GM19239 (cell line): Measurements from ENCODE around the gene ALK.

ENCODE experiments used
- DNase-seq: peaks from one replicate; pipeline ENCODE4 v3.0.0; 2011; ENCODE audit warnings: low spot score; ENCODE audit not compliant: insufficient read length
- FAIRE-seq: peaks from 2 replicates; lab custom pipeline; 2011; peaks lifted over from hg19 to GRCh38; lab: Jason Lieb, UNC

ALK gene

DNA sequence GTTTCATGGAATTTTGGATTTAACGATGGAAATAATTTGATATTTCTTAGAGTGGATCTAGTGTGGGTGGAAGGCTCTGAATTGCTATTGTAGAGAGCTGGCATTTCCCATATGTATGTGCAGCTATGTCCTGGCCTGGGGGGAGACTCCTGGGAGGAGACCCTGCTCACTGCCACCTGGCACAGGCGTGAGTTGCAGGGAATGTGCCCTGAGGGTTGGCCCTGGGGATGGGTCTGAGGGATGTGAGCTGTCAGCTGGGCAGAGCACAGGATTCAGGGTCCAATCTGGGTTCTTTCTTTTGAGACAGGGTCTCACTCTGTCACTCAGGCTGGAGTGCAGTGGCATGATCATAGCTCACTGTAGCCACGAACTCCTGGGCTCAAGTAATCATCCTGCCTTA is 686.0 kb downstream of the ALK start:
- DNase-seq = no peak
- no peak for FAIRE-seq

DNA sequence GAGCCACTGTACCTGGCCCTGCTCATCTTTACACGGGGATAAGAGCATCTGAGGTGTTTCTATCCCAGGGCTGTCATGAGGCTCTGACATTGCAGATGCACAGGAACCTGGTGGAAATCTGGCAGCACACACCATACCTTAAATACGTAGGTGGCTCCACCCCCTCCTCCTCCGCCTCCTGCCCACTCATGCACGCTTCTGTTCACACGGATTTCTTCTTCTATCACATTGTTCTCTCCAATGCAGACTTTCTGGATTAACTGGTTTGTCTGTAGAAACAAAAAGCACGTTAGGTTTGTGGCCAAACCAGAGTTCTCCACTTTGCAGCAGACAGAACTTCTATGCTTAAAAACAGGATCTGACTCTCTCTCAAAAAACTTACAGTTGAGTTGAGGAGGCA is 688.0 kb downstream of the ALK start:
- FAIRE-seq (no peak), DNase-seq (no peak)

DNA sequence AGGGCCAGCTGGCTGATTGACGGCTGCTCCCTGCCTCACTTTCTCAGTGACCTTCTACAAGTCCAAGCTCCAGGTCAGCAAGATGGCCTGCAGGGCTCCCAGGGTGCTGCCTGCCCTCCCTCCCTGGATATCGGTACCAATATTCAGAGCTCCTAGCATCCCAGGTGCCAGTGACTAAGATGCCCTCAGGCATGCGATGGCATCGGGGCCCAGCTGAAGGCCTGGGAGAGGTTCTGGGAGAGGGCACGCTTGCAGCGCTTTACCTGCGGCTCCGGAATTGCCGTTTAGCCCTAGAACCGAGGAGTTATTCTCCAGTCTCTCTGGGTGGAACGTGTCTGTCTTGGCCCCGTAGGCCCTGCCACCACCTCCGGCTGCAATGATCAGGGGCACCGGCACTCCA is 689.3 kb downstream of the ALK start:
- no peak for DNase-seq
- FAIRE-seq = no peak

DNA sequence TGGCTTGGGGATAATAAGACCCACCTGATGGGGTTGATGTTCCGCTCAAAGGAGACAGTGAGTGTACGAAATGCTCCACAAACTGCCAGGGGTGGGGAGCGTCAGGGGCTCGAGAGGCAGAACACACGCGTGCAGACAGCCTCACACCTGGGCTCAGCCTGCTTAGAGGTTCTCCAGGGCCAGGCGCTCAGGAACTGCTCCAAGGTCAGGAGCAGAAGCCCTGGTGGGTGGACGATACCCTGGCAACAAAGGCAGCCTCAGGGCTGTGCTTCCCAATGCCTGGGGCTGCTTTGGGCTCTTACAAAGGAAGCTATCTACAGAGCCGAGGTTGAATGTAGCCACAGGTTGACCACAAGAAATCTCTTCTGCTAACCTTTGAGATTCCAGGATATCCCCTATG is 691.7 kb downstream of the ALK start:
- FAIRE-seq (no peak), DNase-seq (no peak)

DNA sequence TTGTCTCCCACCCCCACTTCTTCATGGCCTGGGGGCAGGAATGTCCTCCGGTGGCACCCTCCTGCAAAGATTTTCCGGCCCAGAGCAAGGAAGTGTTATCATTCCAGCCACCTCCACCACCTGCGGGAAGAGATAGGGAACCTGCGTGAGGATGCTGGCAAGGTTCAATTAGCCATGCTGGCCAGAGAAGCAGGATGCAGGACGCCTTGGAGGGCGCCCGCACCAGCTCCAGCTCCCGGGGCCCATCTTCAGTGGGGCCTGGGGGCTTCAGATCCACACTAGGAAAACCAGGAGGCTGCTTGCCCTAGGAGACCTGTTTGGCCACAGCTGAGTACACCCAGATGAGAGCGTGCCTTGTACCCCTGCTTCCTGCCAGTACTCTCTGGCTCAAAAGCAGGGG is 692.4 kb downstream of the ALK start:
- FAIRE-seq (no peak), DNase-seq (no peak)

DNA sequence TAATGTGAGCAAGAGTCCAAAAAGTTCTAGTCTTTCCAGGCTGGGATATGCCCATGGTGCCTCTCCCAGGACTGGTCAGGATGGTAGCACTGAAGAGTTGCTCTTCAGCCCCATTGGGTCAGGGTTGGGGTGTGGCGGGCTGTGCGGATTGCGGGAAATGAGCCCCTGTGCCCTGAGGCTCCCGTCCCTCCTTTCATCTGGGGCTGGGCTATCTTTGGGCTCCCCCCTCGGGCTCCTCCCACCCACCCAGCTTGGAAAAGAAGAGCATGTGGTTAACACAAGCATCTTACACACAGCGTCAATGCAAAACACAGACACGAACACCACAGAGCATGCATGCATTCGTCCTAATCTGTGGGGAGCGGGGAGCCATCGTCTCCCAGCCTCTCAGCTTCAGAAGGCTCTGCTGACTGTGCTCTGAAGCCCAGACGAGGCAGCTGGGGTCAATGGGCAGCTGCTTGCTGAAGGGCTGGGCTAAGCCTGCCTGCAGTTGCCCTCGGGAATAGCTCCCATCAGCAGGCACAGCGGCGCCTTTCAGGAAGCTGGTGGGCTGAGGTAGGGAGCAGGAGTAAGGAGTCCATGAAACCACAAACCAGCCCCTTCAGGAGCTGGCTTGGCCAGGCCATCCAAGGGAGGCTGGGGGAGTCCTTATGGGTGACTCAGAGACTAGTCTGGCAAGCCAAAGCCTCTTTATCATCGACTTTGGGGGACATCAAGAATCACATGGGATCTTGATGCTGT is 693.3 kb downstream of the ALK start:
- no peak for FAIRE-seq
- DNase-seq = no peak

DNA sequence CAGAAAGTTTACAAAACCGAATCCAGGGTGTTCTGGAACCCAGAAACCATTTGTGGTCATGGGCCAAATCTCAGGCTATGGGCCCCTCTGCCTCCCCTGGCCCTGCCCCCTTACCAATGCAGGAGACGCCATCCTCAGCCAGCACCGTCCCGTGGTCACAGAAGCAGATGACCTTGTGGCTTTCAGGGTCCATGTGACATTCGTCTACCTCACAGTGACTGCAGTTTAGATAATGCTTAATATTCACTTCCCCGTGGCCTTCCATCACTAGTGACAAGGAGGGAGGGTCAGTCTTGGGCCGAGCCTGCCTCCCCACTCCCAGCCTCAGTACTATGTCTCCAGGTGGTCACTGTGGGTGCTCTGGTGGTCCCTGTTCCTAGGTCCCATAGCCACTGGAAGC is 694.6 kb downstream of the ALK start:
- FAIRE-seq = no peak
- DNase-seq = no peak

DNA sequence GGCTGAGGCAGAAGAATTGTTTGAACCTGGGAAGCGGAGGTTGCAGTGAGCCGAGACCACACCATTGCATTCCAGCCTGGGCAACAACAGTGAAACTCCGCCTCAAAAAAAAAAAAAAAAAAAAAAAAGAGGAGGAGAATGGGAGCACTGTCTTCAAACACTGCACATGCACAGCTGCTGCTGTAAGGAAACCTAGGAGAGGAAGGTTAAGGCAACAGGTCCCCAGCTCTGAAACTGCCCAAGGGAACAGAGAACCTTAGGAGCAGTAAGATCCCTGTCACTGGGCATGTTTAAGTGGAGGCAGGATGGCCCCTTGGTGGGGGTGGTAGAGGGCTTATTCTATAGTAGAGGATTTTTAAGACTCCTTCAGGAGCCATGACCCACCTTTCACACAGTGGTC is 695.0 kb downstream of the ALK start:
- DNase-seq = no peak
- no peak for FAIRE-seq

DNA sequence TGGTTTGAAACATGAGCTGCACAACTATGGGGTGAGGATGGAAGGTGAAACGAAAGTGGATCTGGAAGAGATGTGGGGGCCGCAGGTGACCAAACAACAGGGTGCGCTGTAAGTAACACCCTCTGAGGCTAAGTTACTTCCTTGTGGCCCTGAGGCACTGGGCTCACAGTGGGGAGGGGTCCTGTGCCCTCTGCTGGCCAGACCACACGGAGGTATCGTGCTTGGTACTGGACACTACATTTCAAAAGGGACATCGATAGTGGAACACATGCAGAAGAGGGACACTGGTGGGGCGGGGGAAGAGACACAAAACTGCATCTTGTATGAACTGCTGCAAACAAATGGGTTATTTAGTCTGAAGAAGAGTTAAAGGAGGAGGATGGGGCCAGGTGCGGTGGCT is 695.6 kb downstream of the ALK start:
- no peak for DNase-seq
- no peak for FAIRE-seq

DNA sequence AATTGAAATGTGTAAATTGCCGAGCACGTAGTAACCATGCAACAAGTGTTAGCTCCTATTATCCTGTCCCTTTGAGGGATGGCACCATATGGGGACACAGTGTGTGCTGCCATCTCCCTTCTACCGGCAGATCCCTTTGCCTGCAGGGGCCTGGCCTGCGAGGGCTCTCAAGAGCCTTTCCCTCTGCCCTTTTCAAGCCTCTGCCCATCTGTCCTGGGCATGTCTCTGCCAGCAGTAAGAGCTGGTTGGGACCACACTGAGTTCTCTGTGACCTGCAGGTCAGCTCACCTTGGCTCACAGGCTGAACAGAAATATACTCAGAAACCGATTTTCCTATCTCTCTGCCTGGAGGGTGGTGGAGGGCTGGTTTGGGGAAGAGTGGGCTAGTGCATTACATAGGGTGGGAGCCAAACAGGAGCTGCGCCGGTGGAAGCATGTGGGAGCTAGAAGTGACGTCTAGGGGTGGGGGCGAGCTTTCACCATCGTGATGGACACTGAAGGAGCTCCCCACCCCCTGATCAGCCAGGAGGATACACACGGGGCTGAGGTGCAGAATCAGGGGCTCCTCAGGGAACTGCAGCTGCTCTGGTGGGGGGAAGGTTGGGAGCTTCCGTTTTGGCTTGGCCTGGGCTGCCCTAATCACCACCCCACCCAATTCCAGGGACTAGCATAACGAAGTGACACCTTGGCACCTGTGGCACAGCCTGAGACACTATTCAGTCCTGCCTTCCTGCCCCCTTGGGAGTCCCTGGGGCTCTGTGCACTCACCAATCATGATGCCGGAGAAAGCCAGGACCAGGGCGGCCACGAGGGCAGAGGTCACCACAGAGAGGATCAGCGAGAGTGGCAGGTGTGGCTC is 696.5 kb downstream of the ALK start:
- FAIRE-seq = no peak
- DNase-seq = no peak

DNA sequence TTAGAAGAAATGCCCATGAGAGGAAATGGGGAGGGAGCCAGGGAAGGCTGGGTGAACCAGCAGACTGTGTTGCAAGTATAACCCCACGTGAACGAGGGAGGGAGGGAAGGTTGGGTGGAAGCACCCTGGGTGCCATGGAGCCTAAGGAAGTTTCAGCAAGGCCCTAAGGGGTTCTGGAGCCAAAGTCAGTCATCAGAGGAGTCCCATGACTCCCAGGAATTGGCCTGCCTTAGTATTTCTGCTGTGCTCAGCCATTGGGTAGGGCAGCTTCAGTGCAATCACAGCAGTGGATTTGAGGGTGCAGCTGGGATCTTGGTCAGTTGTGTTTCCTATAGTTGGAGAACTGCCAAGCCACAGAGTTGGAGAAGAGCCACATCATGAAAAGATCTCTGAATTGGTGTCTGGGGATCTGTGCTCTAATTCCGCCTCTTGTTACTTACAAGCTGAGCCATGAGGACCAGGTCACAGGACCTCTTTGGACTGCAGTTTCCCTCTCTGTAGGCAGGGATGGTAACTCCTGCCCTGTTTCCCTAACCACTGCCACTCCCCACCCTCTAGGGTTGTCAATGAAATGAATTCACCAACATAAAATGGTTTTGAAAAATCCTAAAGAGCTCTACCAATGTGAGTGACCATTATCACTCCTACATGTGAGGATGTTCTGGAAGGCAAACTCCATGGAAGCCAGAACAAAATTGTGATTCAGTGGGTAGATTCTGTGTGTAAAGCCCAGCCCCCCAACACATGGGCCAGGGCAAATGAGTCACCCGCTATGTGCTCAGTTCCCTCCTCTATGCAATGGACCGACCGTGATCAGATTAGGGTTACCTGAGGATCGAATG is 697.3 kb downstream of the ALK start:
- FAIRE-seq = no peak
- DNase-seq = no peak

DNA sequence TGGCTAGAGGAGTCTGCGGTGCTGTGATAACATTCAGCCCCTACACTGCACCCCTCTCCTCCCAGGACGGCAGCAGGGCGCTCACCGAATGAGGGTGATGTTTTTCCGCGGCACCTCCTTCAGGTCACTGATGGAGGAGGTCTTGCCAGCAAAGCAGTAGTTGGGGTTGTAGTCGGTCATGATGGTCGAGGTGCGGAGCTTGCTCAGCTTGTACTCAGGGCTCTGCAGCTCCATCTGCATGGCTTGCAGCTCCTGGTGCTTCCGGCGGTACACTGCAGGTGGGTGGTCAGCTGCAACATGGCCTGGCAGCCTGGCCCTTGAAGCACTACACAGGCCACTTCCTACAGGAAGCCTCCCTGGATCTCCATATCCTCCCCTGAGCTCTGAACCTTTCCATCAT is 698.1 kb downstream of the ALK start:
- DNase-seq (no peak), FAIRE-seq (no peak)

DNA sequence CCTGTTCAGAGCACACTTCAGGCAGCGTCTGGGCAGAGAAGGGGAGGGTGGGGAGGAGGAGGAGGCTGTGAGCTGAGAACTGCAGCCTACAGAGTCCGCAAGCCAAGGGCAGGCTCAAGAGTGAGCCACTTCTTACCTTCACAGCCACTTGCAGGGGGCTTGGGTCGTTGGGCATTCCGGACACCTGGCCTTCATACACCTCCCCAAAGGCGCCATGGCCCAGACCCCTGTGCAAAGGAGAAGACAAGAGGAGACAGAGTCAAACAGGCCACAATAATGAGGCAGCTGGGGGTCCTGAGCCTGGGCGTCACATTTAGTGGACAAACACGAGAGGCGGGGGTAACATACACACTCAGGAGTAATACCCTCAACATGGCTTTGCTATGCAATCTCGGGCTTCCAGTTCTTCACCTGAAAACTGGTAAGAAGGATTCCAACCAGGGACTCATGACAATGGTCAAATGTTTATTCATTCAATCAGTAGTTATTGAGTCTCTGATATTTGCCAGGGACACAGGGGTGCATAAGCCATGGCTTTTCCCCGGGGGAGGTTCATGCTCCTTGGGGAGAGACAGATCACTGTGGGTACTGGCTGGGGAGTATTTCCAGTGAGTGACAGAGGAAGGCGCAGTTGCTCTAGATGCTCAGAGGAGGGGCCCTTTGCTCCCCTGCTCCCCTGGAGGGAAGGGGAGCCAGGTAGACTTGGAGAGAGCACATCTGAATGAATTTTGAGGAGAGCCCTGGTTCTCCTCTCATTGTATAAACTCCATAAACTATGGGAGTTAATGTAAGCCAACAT is 698.8 kb downstream of the ALK start:
- FAIRE-seq (no peak), DNase-seq (no peak)

DNA sequence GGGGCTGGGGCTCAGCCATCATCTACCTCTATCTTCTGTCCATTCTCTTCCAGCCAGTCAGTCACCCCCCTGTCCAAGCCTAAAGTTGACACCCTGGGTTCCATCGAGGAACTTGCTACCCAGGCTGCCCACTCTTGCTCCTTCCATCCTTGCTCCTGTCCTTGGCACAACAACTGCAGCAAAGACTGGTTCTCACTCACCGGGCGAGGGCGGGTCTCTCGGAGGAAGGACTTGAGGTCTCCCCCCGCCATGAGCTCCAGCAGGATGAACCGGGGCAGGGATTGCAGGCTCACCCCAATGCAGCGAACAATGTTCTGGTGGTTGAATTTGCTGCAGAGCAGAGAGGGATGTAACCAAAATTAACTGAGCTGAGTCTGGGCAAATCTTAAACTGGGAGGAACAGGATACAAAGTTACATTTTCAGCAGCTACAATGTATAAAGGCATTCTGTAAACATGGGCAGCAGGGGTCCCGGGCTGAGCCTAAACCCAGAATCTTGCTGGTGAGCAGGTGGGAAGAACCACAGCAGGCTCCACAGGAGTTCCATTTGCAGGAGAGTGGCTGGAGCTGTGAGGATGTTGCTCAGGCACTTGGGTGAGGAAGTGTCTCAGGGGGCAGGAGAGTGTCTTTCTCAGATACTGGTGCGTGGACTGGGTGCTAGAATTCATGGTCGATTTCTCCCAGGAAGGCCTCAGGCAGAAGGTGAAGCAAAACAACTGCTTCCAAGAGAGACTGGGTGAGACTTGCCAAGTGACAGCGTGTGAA is 700.7 kb downstream of the ALK start:
- FAIRE-seq (no peak), DNase-seq (no peak)

DNA sequence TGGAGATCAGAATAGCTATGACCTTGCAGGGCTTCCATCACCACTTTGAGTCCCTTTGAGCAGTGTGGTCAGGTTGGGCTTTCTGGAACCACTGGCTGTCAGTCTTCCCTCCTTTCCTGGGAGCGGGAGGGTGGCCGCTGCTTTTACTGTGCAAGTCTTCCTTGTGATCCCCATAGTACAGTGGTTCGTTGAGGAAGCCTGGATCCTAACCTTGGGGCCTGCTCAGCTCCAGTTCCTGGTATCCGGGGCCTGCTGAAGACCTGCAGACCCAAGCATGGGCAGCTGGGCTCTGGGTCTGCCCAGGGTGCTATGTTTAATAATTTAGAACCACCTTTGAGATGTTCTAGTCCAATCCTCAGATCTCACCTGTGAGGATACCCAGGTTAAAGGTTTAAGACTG is 702.0 kb downstream of the ALK start:
- DNase-seq (no peak), FAIRE-seq (no peak)

DNA sequence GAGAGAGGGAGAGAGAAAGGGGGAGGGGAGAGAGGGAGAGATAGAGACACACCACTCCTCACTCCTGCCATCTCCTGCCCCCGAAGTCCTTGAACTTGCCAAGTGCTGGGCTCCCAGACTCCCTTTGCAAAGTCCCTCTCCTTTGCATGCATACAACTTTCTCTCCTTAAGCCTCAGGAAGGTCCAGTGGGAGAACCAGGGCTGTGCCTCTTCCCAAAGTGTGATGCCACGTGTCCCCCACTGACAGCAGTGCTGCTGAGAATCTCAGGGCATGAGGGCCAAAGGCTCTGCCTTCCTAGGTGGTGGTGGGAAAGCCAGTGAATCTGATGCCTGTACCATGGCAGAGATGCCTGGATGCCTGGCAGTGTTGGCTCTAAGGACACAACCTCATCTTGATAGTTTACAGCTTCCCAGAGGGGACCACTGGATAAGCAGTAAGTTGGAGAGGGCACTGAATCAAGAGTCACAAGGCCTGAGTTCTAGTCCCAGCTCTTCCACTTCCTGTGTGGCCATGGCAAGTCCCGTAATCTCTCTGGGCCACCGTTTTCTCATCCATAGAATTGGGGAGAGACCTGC is 702.7 kb downstream of the ALK start:
- DNase-seq = no peak
- no peak for FAIRE-seq

DNA sequence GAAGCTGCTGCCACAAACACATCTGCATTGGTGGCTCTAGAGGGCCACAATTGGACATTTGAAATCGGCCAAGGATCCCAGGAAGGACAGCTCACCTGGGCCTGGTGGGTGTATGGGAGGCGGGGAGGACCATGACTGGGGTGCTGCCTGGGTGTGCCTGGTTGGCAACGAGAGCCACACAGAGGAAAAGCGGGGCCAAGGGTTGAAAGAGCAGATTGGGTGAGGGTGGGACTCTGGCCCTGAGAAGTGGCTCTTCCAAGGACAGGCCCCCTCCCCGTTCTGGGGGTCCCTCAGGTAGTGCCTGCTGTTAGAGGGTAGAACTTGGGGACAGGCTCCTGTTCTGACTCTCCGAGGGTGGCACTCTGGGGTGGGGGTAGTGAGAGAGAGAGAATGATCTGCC is 703.3 kb downstream of the ALK start:
- no peak for FAIRE-seq
- DNase-seq = no peak

DNA sequence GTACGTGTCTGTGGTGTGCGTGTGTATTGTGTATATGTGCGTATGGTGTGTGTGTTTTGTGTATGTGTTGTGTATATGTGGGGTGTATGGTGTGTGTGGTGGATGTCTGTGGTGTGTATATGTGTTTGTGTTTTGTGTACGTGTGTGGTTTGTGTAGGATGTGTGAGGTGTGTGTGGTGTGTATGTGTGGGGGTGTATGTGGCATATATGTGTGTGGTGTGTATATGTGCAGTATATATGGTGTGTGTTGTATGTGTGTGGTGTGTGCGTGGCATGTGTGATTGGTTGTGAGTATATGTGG is 704.8 kb downstream of the ALK start:
- FAIRE-seq (no peak), DNase-seq (no peak)
